EL (cell line): Measurements from ENCODE around the gene CDH23.

ENCODE experiments used
- DNase-seq: peaks from one replicate; pipeline ENCODE4 v3.0.0-alpha.2; 2016

The CDH23 gene

GRCh38 chr10:71521504-71522441 lies 125.1 kb downstream of the CDH23 start:
- no peak for DNase-seq

- DNase-seq: no peak
Observed at GRCh38 chr10:71522442-71523144, 125.9 kb downstream of the CDH23 start.

- no peak for DNase-seq
Observed at GRCh38 chr10:71523756-71524155, 127.0 kb downstream of the CDH23 start.

GRCh38 chr10:71525092-71525491 lies 128.4 kb downstream of the CDH23 start:
- no peak for DNase-seq

- DNase-seq: no peak
Observed at GRCh38 chr10:71525721-71526120, 129.0 kb downstream of the CDH23 start.

GRCh38 chr10:71526653-71527052 lies 129.9 kb downstream of the CDH23 start:
- DNase-seq: no peak

GRCh38 chr10:71527135-71527534 lies 130.4 kb downstream of the CDH23 start:
- no peak for DNase-seq

- DNase-seq: no peak
Observed at GRCh38 chr10:71528371-71529206, 131.9 kb downstream of the CDH23 start.

- DNase-seq: no peak
Observed at GRCh38 chr10:71529207-71529827, 132.6 kb downstream of the CDH23 start.

GRCh38 chr10:71530781-71531180 lies 134.1 kb downstream of the CDH23 start:
- DNase-seq: no peak

- DNase-seq: peak; percentile 26
Observed at GRCh38 chr10:71531485-71532446, 135.0 kb downstream of the CDH23 start.

GRCh38 chr10:71532878-71533277 lies 136.2 kb downstream of the CDH23 start:
- DNase-seq: no peak

- no peak for DNase-seq
Observed at GRCh38 chr10:71533936-71534335, 137.2 kb downstream of the CDH23 start.

GRCh38 chr10:71534568-71535194 lies 138.0 kb downstream of the CDH23 start:
- DNase-seq: no peak

GRCh38 chr10:71536332-71536731 lies 139.6 kb downstream of the CDH23 start:
- peak; percentile 8 for DNase-seq

- DNase-seq: no peak
Observed at GRCh38 chr10:71537125-71537524, 140.4 kb downstream of the CDH23 start.

GRCh38 chr10:71537681-71538080 lies 141.0 kb downstream of the CDH23 start:
- DNase-seq: no peak

- no peak for DNase-seq
Observed at GRCh38 chr10:71538608-71539260, 142.0 kb downstream of the CDH23 start.

GRCh38 chr10:71539442-71540118 lies 142.9 kb downstream of the CDH23 start:
- no peak for DNase-seq

- DNase-seq: no peak
Observed at GRCh38 chr10:71542478-71542877, 145.8 kb downstream of the CDH23 start.
